MCF 10A (cell line): ENCODE results near the gene MRPS23. TPM values are rescaled to one million over a fixed set of nuclear protein-coding genes. Genes with fewer than 3 reads are reported as not detected.

ENCODE experiments used
- BruUV-seq: library from RNA; stranded (reverse); fragments of 400-500 nt; replicated peaks from 2 replicates; lab custom pipeline; 2021; lab: Mats Ljungman, UMichigan
- CTCF ChIA-PET: fragments of 300-600 bp; sonication (Branson Sonifier 250); formaldehyde crosslinking; extraction: SDS; loops from one replicate; lab custom pipeline; 2021; ENCODE audit warnings: antibody characterized with exemption, inconsistent platforms; lab: Yijun Ruan, JAX
- POLR2A ChIA-PET: fragments of 300-600, 350-650 bp; sonication (Branson Sonifier 250); formaldehyde crosslinking; extraction: SDS; loops from one replicate; lab custom pipeline; 2020; ENCODE audit warnings: antibody characterized with exemption, inconsistent platforms; lab: Yijun Ruan, JAX
- DNase-seq: peaks from one replicate; pipeline ENCODE4 v3.0.0-alpha.2; 2018; ENCODE audit not compliant: unreplicated experiment
- H3K27ac Mint-ChIP-seq: one replicate; pipeline ENCODE4 v1.8.0; 2022; ENCODE audit warnings: mild to moderate bottlenecking, low read depth, mixed read lengths; ENCODE audit not compliant: unreplicated experiment
- H3K27me3 Mint-ChIP-seq: one replicate; pipeline ENCODE4 v1.8.0; 2022; ENCODE audit warnings: mixed read lengths; ENCODE audit not compliant: insufficient read depth, unreplicated experiment
- H3K36me3 Mint-ChIP-seq: one replicate; pipeline ENCODE4 v1.8.0; 2022; ENCODE audit warnings: mild to moderate bottlenecking, moderate library complexity, mixed read lengths; ENCODE audit not compliant: insufficient read depth, unreplicated experiment
- H3K4me1 Mint-ChIP-seq: one replicate; pipeline ENCODE4 v1.8.0; 2022; ENCODE audit warnings: mixed read lengths; ENCODE audit not compliant: insufficient read depth, unreplicated experiment
- H3K4me3 Mint-ChIP-seq: one replicate; pipeline ENCODE4 v1.8.0; 2022; ENCODE audit warnings: mild to moderate bottlenecking, moderate library complexity, mixed read lengths; ENCODE audit not compliant: unreplicated experiment
- H3K9me3 Mint-ChIP-seq: one replicate; pipeline ENCODE4 v1.8.0; 2022; ENCODE audit warnings: mixed read lengths; ENCODE audit not compliant: unreplicated experiment
- CTCF ChIP-seq: fragments of 200-600 bp; IDR thresholded peaks from one replicate; pipeline ENCODE4 v1.8.0; 2022; ENCODE audit warnings: antibody characterized with exemption, mild to moderate bottlenecking; ENCODE audit not compliant: unreplicated experiment
- intact Hi-C: fragments of 100-400 bp; cut with micrococcal nuclease; formaldehyde crosslinking; loops from 2 replicates; pipeline ENCODE4 v1.14.1; 2022
- total RNA-seq: library from RNA; stranded (reverse); gene quantifications from 2 replicates; pipeline ENCODE4 v1.2.3, GENCODE V29; 2022

MRPS23 gene
- total RNA-seq, 1 experiment from 2014 or later = 59.3 TPM

GRCh38 chr17:57871155-57871554 is 21.3 kb upstream of the MRPS23 start:
- TF ChIP-seq CTCF = no peak
- ChIA-PET POLR2A (interaction anchor here (5.5 to 5.7 kb wide), 2 partner anchors 19 to 76 kb away, joined by 35 to 53 read pairs; partner anchors contain the start of gene MRPS23), CTCF (interaction anchor here (0.7 to 6.4 kb wide), 11 partner anchors 13 to 137 kb away, joined by 3 to 75 read pairs (median 4); no protein-coding TSS in a partner anchor)
- Mint-ChIP-seq H3K4me3 (no peak overlapping the region), H3K4me1 (peaks cover 53% of the 10 kb centered on the region), H3K9me3 (no peaks in the 10 kb centered on the region), H3K27me3 (no peaks in the 10 kb centered on the region), H3K27ac (no peak overlapping the region), H3K36me3 (peaks cover 27% of the 10 kb centered on the region)
- intact Hi-C loops = no loop called here
- no TSS peak for BruUV-seq
- DNase-seq = no peak

GRCh38 chr17:57870283-57870635 is 20.4 kb upstream of the MRPS23 start:
- Mint-ChIP-seq H3K4me1 (peaks cover 45% of the 10 kb centered on the region), H3K27me3 (no peaks in the 10 kb centered on the region), H3K36me3 (peaks cover 27% of the 10 kb centered on the region), H3K4me3 (no peak overlapping the region), H3K27ac (peak overlapping the region; percentile 62), H3K9me3 (no peaks in the 10 kb centered on the region)
- ChIA-PET POLR2A (interaction anchor here (0.7 to 5.7 kb wide), 11 partner anchors 8 to 137 kb away, joined by 3 to 53 read pairs (median 6); partner anchors contain the start of genes MRPS23, SRSF1 and VEZF1), CTCF (interaction anchor here (0.6 to 6.4 kb wide), 13 partner anchors 12 to 642 kb away, joined by 3 to 75 read pairs (median 5); partner anchors contain the start of gene MRPS23)
- BruUV-seq = no TSS peak
- no peak for TF ChIP-seq CTCF
- intact Hi-C loops = no loop called here
- DNase-seq = no peak

GRCh38 chr17:57869617-57870282 is 19.9 kb upstream of the MRPS23 start:
- CTCF ChIA-PET = interaction anchor here (0.5 to 6.4 kb wide), 15 partner anchors 11 to 641 kb away, joined by 3 to 75 read pairs (median 5); partner anchors contain the start of gene MRPS23
- BruUV-seq = no TSS peak
- DNase-seq = peak; percentile 44
- intact Hi-C loops = loop anchor here (2.0 to 5.0 kb wide), 2 partner anchors 33 to 119 kb away; partner anchors contain the start of gene VEZF1
- peaks cover 41% of the 10 kb centered on the region for H3K4me1 Mint-ChIP-seq
- no peaks in the 10 kb centered on the region for H3K9me3 Mint-ChIP-seq
- peak overlapping the region; percentile 62 for H3K27ac Mint-ChIP-seq
- H3K27me3 Mint-ChIP-seq = no peaks in the 10 kb centered on the region
- H3K4me3 Mint-ChIP-seq = no peak overlapping the region
- H3K36me3 Mint-ChIP-seq = peaks cover 27% of the 10 kb centered on the region
- no peak for TF ChIP-seq CTCF
- POLR2A ChIA-PET = interaction anchor here (0.6 to 5.7 kb wide), 12 partner anchors 8 to 847 kb away, joined by 3 to 53 read pairs (median 6); partner anchors contain the start of genes MRPS23, SRSF1 and VEZF1
